ENCODE results near the gene CACNA2D1. TPM values are rescaled to one million over a fixed set of nuclear protein-coding genes. Genes with fewer than 3 reads are reported as not detected.

The CACNA2D1 gene
- total RNA-seq, 1 experiment from 2014 or later, result 0.27 TPM

DNA sequence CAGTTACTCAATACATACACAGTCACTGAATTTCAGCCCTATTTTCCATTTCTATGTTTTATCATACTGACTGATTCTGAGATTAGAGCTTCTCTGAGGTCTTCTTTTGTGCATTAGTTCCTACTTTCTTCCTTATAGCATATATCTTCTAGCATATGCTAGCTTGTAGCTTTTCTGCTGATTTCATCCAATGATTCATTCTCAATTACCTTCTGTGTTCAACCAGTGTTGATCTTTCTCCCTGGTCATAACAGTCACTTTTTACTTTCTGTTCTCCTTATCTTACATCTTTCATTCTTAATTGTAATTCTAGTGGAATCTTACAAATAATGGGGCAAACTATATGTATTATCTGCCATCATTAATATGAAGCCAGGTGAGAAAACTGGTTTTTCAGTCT, 514.2 kb downstream of the CACNA2D1 start:
- ChIA-PET CTCF (interaction anchor here (1.1 kb wide), 1 partner anchor 27 kb away, joined by 3 read pairs; no protein-coding TSS in a partner anchor), POLR2A (no interaction called here), RAD21 (ENCODE audit: low non-redundant PET in 1 of 2, low total read pairs in 2 of 2, uncharacterized antibody in 2 of 2, unreplicated experiment in 2 of 2) (no interaction called here)
- TF ChIP-seq SRF (IDR thresholded peaks at IDR 0.05; ENCODE audit: low read depth) (no peak), SIN3A (IDR thresholded peaks at IDR 0.05; ENCODE audit: low read depth) (no peak), YY1 (IDR thresholded peaks at IDR 0.05; ENCODE audit: extremely low read depth, insufficient replicate concordance, low read depth, low read length) (no peak), POLR2A (IDR thresholded peaks at IDR 0.05; ENCODE audit: borderline replicate concordance, extremely low read depth, insufficient read depth, insufficient read length) (no peak), SP1 (IDR thresholded peaks at IDR 0.05; ENCODE audit: low read depth) (no peak), ZNF274 (IDR thresholded peaks at IDR 0.05; ENCODE audit: low read depth, low read length) (no peak), FOSL1 (IDR thresholded peaks at IDR 0.05; ENCODE audit: low read depth) (no peak), TCF7L2 (IDR thresholded peaks at IDR 0.05; ENCODE audit: borderline replicate concordance, extremely low read depth, insufficient read depth, insufficient read length) (no peak)
- TF ChIP-seq, protein P1, sequence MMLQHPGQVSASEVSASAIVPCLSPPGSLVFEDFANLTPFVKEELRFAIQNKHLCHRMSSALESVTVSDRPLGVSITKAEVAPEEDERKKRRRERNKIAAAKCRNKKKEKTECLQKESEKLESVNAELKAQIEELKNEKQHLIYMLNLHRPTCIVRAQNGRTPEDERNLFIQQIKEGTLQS (IDR thresholded peaks at IDR 0.05), result no peak
- no TSS peak for BruUV-seq (replicated peaks)
- Histone ChIP-seq H3K9ac (ENCODE audit: low read length) (no peak overlapping the region), H3K79me2 (ENCODE audit: insufficient read depth, low read length) (no peaks in the 10 kb centered on the region), H4K20me1 (ENCODE audit: insufficient read depth) (no peaks in the 10 kb centered on the region), H3K27me3 (ENCODE audit: insufficient read depth, low read length) (no peaks in the 10 kb centered on the region), H3K4me1 (ENCODE audit: control insufficient read depth in 1 of 2, insufficient read depth in 2 of 2, low read length in 2 of 2) (no peaks in the 10 kb centered on the region), H3K9me2 (ENCODE audit: insufficient read depth) (no peaks in the 10 kb centered on the region), H3K4me2 (ENCODE audit: low read length) (no peak overlapping the region), H3K9me3 (ENCODE audit: control insufficient read depth in 1 of 2, insufficient read depth in 1 of 2, low read depth in 1 of 2, low read length in 2 of 2) (no peaks in the 10 kb centered on the region), H3K36me3 (ENCODE audit: control insufficient read depth in 1 of 2, insufficient read depth in 2 of 2, low read length in 2 of 2) (no peaks in the 10 kb centered on the region), H3K27ac (ENCODE audit: low read depth, low read length) (no peak overlapping the region), H2AFZ (ENCODE audit: low read depth, low read length, poor library complexity, severe bottlenecking) (peak overlapping the region; percentile 11), H3K4me3 (replicated peaks in 1 of 2; ENCODE audit: low read depth in 1 of 2, low read length in 2 of 2) (no peak overlapping the region)
- DNase-seq (ENCODE audit: low read depth, low spot score) (no peak), ATAC-seq (no peak)
- intact Hi-C loops (cut with micrococcal nuclease), result no loop called here

DNA sequence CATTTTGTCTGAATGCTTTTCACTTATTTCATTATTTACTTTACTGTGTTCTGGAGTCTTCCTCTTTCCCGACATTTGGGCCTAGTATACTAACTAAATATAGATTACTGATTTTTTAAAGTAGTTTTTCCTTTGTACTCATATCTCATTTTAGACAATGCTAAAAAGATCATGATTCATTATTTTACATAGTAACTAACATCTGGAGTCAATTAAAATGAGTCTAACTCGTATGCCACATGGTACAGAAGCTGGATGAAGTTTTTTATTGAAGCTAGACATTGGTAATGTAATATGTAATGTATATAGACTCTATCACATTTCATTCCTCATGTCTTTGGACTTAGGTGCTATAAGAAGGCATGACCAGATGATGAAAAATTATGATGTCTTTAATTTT, 517.4 kb downstream of the CACNA2D1 start:
- no peaks in the 10 kb centered on the region for H3K4me1 ChIP-seq (ENCODE audit: control insufficient read depth in 1 of 2, insufficient read depth in 2 of 2, low read length in 2 of 2)
- TF ChIP-seq TCF7L2 (IDR thresholded peaks at IDR 0.05; ENCODE audit: borderline replicate concordance, extremely low read depth, insufficient read depth, insufficient read length) (no peak), EGR1 (IDR thresholded peaks at IDR 0.05; ENCODE audit: low read depth) (no peak), CEBPB (IDR thresholded peaks at IDR 0.05; ENCODE audit: low read depth) (no peak), CBX3 (IDR thresholded peaks at IDR 0.05; ENCODE audit: low read depth) (no peak), JUND (IDR thresholded peaks at IDR 0.05) (no peak), SP1 (IDR thresholded peaks at IDR 0.05; ENCODE audit: low read depth) (no peak), POLR2AphosphoS5 (IDR thresholded peaks at IDR 0.05; ENCODE audit: low read depth, low read length) (no peak), EZH2 (IDR thresholded peaks at IDR 0.05) (no peak), EZH2phosphoT487 (IDR thresholded peaks at IDR 0.05; ENCODE audit: borderline replicate concordance) (no peak), RAD21 (IDR thresholded peaks at IDR 0.05; ENCODE audit: low read depth) (no peak), SIN3A (IDR thresholded peaks at IDR 0.05; ENCODE audit: low read depth) (no peak)
- TF ChIP-seq, protein P1 (IDR thresholded peaks at IDR 0.05), result no peak
- TF ChIP-seq, protein P2, sequence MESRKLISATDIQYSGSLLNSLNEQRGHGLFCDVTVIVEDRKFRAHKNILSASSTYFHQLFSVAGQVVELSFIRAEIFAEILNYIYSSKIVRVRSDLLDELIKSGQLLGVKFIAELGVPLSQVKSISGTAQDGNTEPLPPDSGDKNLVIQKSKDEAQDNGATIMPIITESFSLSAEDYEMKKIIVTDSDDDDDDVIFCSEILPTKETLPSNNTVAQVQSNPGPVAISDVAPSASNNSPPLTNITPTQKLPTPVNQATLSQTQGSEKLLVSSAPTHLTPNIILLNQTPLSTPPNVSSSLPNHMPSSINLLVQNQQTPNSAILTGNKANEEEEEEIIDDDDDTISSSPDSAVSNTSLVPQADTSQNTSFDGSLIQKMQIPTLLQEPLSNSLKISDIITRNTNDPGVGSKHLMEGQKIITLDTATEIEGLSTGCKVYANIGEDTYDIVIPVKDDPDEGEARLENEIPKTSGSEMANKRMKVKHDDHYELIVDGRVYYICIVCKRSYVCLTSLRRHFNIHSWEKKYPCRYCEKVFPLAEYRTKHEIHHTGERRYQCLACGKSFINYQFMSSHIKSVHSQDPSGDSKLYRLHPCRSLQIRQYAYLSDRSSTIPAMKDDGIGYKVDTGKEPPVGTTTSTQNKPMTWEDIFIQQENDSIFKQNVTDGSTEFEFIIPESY (IDR thresholded peaks at IDR 0.05; ENCODE audit: extremely low read depth, insufficient replicate concordance, low read length), result no peak

More for the DNA sequence above, 517.4 kb downstream of the CACNA2D1 start:
- Histone ChIP-seq H3K9me3 (ENCODE audit: control insufficient read depth in 1 of 2, insufficient read depth in 1 of 2, low read depth in 1 of 2, low read length in 2 of 2) (no peaks in the 10 kb centered on the region), H2AFZ (ENCODE audit: low read depth, low read length, poor library complexity, severe bottlenecking) (no peak overlapping the region), H3K27ac (ENCODE audit: low read depth, low read length) (no peak overlapping the region), H3K9ac (ENCODE audit: low read length) (no peak overlapping the region), H3K79me2 (ENCODE audit: insufficient read depth, low read length) (no peaks in the 10 kb centered on the region), H4K20me1 (ENCODE audit: insufficient read depth) (no peaks in the 10 kb centered on the region), H3K4me2 (ENCODE audit: low read length) (no peak overlapping the region), H3K9me2 (ENCODE audit: insufficient read depth) (no peaks in the 10 kb centered on the region), H3K27me3 (ENCODE audit: insufficient read depth, low read length) (no peaks in the 10 kb centered on the region), H3K4me3 (replicated peaks in 1 of 2; ENCODE audit: low read depth in 1 of 2, low read length in 2 of 2) (no peak overlapping the region), H3K36me3 (ENCODE audit: control insufficient read depth in 1 of 2, insufficient read depth in 2 of 2, low read length in 2 of 2) (no peaks in the 10 kb centered on the region)
- intact Hi-C loops (cut with micrococcal nuclease), result no loop called here
- DNase-seq (ENCODE audit: low read depth, low spot score) (no peak), ATAC-seq (no peak)
- ChIA-PET POLR2A (no interaction called here), RAD21 (ENCODE audit: low non-redundant PET in 1 of 2, low total read pairs in 2 of 2, uncharacterized antibody in 2 of 2, unreplicated experiment in 2 of 2) (no interaction called here), CTCF (no interaction called here)
- BruUV-seq (replicated peaks), result no TSS peak

Data from HCT116 (cell line).